Inflammatory macrophage (primary cell): ENCODE results near the gene ZAR1L.
"Not testable (repeated sequence)": the region's sequence is repeated elsewhere in the genome, so short reads cannot be mapped to it uniquely, and the experiment has no call there.

ENCODE experiments used
- DNase-seq, 2 donors: peaks; one replicate each; pipeline ENCODE4 v3.0.0-alpha.2; 2020 to 2022
- total RNA-seq, 18 experiments: gene quantifications; one replicate each; lab custom pipeline; 2026; ENCODE audit warnings: mixed read lengths in 6 of 18, inconsistent platforms in 2 of 18; lab: John Stamatoyannopoulos, UW

The ZAR1L gene
- 0 to 0.77 (median 0.06) reads per million in 18 experiments for total RNA-seq

- peak; percentile 95 to 99 for DNase-seq
Measured at GRCh38 chr13:32315238-32316027, at the start of gene ZAR1L, which contains the start of gene BRCA2. Gene ZAR1L, minus strand, starts transcription at chr13:32315363. Its CDS starts 3,438 bp downstream, at chr13:32311925. Gene BRCA2, plus strand, starts transcription at chr13:32315508. Its CDS starts 953 bp downstream, at chr13:32316461.

GRCh38 chr13:32362574-32362973 lies 47.4 kb upstream of the ZAR1L start:
- peak; percentile 39 to 48 for DNase-seq

- not testable (repeated sequence) for DNase-seq
Measured at GRCh38 chr13:32355935-32356334, 40.8 kb upstream of the ZAR1L start.

- DNase-seq = no peak
Measured at GRCh38 chr13:32354040-32354439, 38.9 kb upstream of the ZAR1L start.

- not testable (repeated sequence) for DNase-seq
Measured at GRCh38 chr13:32350839-32351441, 35.8 kb upstream of the ZAR1L start.

GRCh38 chr13:32347651-32348050 lies 32.5 kb upstream of the ZAR1L start:
- DNase-seq = no peak

- peak; percentile 45 to 58 for DNase-seq
Measured at GRCh38 chr13:32340914-32341313, 25.8 kb upstream of the ZAR1L start.

GRCh38 chr13:32334671-32335070 lies 19.5 kb upstream of the ZAR1L start:
- peak; percentile 41 to 81 for DNase-seq

GRCh38 chr13:32330441-32330840 lies 15.3 kb upstream of the ZAR1L start:
- DNase-seq = peak; percentile 14 to 26

GRCh38 chr13:32323912-32324311 lies 8.7 kb upstream of the ZAR1L start:
- DNase-seq = no peak

- DNase-seq = no peak
Measured at GRCh38 chr13:32320528-32320927, 5.4 kb upstream of the ZAR1L start.

- DNase-seq = peak; percentile 53 to 90
Measured at GRCh38 chr13:32317716-32318465, 2.7 kb upstream of the ZAR1L start.

GRCh38 chr13:32316501-32316900 lies 1.3 kb upstream of the ZAR1L start:
- DNase-seq = peak; percentile 23 to 65

GRCh38 chr13:32316028-32316339 lies 821 bp upstream of the ZAR1L start:
- DNase-seq = no peak

GRCh38 chr13:32314271-32315237 lies 609 bp downstream of the ZAR1L start:
- peak; percentile 87 to 90 for DNase-seq

- DNase-seq = no peak
Measured at GRCh38 chr13:32311188-32311897, 3.8 kb downstream of the ZAR1L start.

GRCh38 chr13:32310134-32310706 lies 4.9 kb downstream of the ZAR1L start:
- DNase-seq = peak; percentile 61 to 69

GRCh38 chr13:32309312-32310133 lies 5.6 kb downstream of the ZAR1L start:
- peak; percentile 50 to 70 for DNase-seq

- no peak for DNase-seq
Measured at GRCh38 chr13:32305646-32306045, 9.5 kb downstream of the ZAR1L start.

- DNase-seq = no peak
Measured at GRCh38 chr13:32302461-32302860, 12.7 kb downstream of the ZAR1L start.
